Pancreas (tissue), 10 donors: ENCODE measurements around the gene CLDN3. TPM values are rescaled to one million over a fixed set of nuclear protein-coding genes. Genes with fewer than 3 reads are reported as not detected.

ENCODE experiments used
- ATAC-seq, 4 donors: fragments of 200-7000 bp; cut with Tn5 transposase; one replicate each; pipeline versions ENCODE4 v1.8.0 to v1.9.1; 2020; ENCODE audit warnings: mild to moderate bottlenecking in 4 of 4, moderate library complexity in 4 of 4
- DNase-seq, 6 donors: peaks; one replicate each; pipeline ENCODE4 v3.0.0-alpha.2; 2020
- FAIRE-seq: peaks from 2 replicates; lab custom pipeline; 2012; peaks lifted over from hg19 to GRCh38; lab: Jason Lieb, UNC
- H3K27ac ChIP-seq, 4 donors: fragments of 200-600 bp; sonication (generic); 1 replicate in 3 of 4; 2 replicates in 1 of 4; pipeline versions ENCODE4 v1.5.0 to v1.8.0; 2020
- H3K27me3 ChIP-seq, 4 donors: fragments of 200-600 bp; one replicate each; pipeline ENCODE4 v1.8.0; 2021
- H3K36me3 ChIP-seq, 3 donors: fragments of 200-600 bp; sonication (generic) in 1 of 3; one replicate each; pipeline versions ENCODE4 v1.5.0 to v1.8.0; 2020 to 2021
- H3K4me1 ChIP-seq, 3 donors: fragments of 200-600 bp; one replicate each; pipeline ENCODE4 v1.8.0; 2021
- H3K4me3 ChIP-seq, 4 donors: fragments of 200-600 bp; sonication (generic) in 2 of 4; one replicate each; pipeline versions ENCODE4 v1.5.0 to v1.8.0; 2020 to 2021
- H3K9me3 ChIP-seq, 4 donors: fragments of 200-600 bp; one replicate each; pipeline ENCODE4 v1.8.0; 2021
- WGBS, 2 donors: extraction: QIAGEN DNeasy Blood & Tissue Kit; methylation state at CpG; one replicate each; pipeline ENCODE4 v1.1.7; 2013; 5-methylcytosine and 5-hydroxymethylcytosine counted together
- intact Hi-C, 3 donors: fragments of 100-400 bp; cut with DNase I; formaldehyde crosslinking; loops; one replicate each; pipeline versions ENCODE4 v1.11.1 to v1.14.2; 2022
- polyA plus RNA-seq, 2 donors: library from polyadenylated mRNA; stranded (reverse); fragments of 200-250 nt; gene quantifications; one replicate each; pipeline ENCODE4 v1.2.3, GENCODE V29; 2013
- total RNA-seq, 6 donors: library from RNA; stranded (reverse); fragmentation: NEBNext Ultra II Directional in 4 of 6; extraction: Animal tissue kit (Norgen Biotek cat#: 25700) in 4 of 6; gene quantifications; one replicate each; pipeline versions ENCODE4 v1.2.1 to v1.2.4, GENCODE V29; 2021 to 2023
- TF ChIP-seq, protein P1 (sequence below), 4 donors: fragments of 200-600 bp; sonication (generic) in 3 of 4; IDR thresholded peaks; one replicate each; pipeline versions ENCODE4 v1.5.0 to v1.8.0; 2021; ENCODE audit warnings: antibody characterized with exemption in 4 of 4
- donor health status: healthy with polysubstance abuse.
- donor health status: DM: no; HTN: no; CAD: no; lungs with moderate emphysema.
- donor health status: DM: no; HTN: no; CAD: no.
- donor health status: control.
- donor health status: control.
- donor health status: Bipolar disorder and iron deficiency.
- donor health status: DM: yes; HTN: yes; CAD: no.
- donor health status: DM: no; HTN: no; CAD: no.
- donor health status: DM: no; HTN: no; CAD: no.
- donor health status: DM: yes; HTN: yes; CAD: no.

Gene CLDN3
- total and polyA plus RNA-seq, 8 donors: 42.9 to 122 (median 53.1) TPM

DNA sequence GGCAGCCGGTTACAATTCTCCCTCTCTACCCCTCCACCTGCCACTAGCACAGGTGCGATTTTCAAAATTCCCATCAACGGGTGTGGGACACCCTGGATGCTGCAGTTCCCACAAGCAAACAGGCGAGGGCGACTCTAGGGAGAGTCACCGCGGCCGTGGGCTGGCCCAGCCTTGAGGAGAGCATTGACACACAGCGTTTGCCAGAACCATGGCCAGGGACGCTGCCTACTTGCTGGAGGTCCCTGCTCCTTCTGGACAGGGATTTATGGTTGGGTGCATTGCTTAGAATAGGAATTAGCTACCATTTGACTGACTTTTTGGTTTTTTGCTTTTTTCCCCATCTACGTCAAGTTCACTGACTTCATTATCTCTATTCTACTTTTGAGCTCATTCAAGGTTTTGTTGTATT, 41.7 kb upstream of the CLDN3 start:
- intact Hi-C loops: no loop called here

DNA sequence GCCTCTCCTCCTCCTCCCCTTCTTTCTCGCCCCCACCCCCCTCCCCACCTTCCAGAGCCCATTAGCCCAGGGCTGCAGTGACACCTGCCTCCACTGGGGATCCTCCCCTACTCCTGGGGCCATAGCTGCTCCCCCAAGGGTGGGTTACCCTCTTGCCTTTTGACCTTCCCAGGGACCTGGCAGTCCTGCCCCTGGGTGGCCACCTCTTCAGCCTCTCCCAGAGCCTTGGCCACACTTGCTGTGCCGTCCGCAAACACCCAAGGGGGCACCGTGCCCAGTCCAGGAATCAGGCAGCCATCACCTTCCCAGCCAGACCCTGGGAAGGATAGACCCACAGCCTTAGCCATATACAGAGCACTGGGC, 40.9 kb upstream of the CLDN3 start:
- 43 to 46% methylated on average over 3 to 4 of the region's 4 CpGs for WGBS, 2 donors

More for the DNA sequence above, 41.7 kb upstream of the CLDN3 start:
- FAIRE-seq (no peak), DNase-seq (peak; percentile 73 to 94 (median 87)), ATAC-seq (peak; percentile 98 to 100 (median 99))
- H3K4me1 ChIP-seq: no peaks in the 10 kb centered on the region
- no peaks in the 10 kb centered on the region for H3K9me3 ChIP-seq
- H3K4me3 ChIP-seq: no peak overlapping the region
- no peaks in the 10 kb centered on the region for H3K36me3 ChIP-seq
- TF ChIP-seq, protein P1, sequence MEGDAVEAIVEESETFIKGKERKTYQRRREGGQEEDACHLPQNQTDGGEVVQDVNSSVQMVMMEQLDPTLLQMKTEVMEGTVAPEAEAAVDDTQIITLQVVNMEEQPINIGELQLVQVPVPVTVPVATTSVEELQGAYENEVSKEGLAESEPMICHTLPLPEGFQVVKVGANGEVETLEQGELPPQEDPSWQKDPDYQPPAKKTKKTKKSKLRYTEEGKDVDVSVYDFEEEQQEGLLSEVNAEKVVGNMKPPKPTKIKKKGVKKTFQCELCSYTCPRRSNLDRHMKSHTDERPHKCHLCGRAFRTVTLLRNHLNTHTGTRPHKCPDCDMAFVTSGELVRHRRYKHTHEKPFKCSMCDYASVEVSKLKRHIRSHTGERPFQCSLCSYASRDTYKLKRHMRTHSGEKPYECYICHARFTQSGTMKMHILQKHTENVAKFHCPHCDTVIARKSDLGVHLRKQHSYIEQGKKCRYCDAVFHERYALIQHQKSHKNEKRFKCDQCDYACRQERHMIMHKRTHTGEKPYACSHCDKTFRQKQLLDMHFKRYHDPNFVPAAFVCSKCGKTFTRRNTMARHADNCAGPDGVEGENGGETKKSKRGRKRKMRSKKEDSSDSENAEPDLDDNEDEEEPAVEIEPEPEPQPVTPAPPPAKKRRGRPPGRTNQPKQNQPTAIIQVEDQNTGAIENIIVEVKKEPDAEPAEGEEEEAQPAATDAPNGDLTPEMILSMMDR (IDR thresholded peaks at IDR 0.05): peak; percentile 77 to 90 (median 83)
- no peak overlapping the region for H3K27ac ChIP-seq
- 8 to 10% methylated on average over 11 of the region's 11 CpGs for WGBS, 2 donors
- H3K27me3 ChIP-seq: no peaks in the 10 kb centered on the region

DNA sequence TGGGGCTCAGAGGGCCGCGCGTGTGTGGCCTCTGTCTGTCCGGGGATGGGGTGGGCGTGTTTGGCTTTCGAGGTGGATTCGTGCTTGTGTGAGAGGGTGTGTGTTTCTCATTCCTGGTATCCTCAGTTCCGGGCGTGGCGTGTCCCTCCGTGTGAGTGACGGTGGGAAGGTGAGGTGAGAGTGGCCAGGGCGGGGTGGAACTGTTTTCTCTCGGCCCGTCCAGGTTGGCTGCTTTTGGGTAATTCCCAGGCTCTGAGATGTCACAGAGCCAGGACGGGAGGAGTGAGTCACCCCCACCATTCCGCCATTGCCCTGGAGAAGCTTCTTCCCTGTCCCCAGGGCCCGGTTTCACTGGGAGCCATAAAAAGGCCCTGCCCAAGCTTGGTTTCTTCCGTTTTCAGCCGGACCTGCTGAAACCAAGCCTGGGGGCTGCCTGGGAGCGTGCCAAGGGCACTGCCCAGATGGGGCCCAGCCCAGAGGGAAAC, 39.4 kb upstream of the CLDN3 start:
- TF ChIP-seq, protein P1 (IDR thresholded peaks at IDR 0.05): no peak
- WGBS, 2 donors: 86% methylated on average over 21 of the region's 21 CpGs
- ATAC-seq: peak in 1 of 4 donors; percentile 14
- Histone ChIP-seq H3K4me3 (no peak overlapping the region), H3K4me1 (no peaks in the 10 kb centered on the region), H3K36me3 (no peaks in the 10 kb centered on the region), H3K9me3 (no peaks in the 10 kb centered on the region), H3K27ac (no peak overlapping the region), H3K27me3 (no peaks in the 10 kb centered on the region)
- no peak for FAIRE-seq
- intact Hi-C loops: no loop called here
- peak in 3 of 6 donors; percentile 16 to 50 (median 28) for DNase-seq

More for the DNA sequence above, 40.9 kb upstream of the CLDN3 start:
- Histone ChIP-seq H3K4me3 (no peak overlapping the region), H3K27ac (no peak overlapping the region), H3K27me3 (no peaks in the 10 kb centered on the region), H3K4me1 (no peaks in the 10 kb centered on the region), H3K36me3 (no peaks in the 10 kb centered on the region), H3K9me3 (no peaks in the 10 kb centered on the region)
- intact Hi-C loops: no loop called here
- TF ChIP-seq, protein P1 (IDR thresholded peaks at IDR 0.05): no peak
- no peak for FAIRE-seq
- peak in 3 of 4 donors; percentile 8 to 24 (median 13) for ATAC-seq
- DNase-seq: peak in 3 of 6 donors; percentile 17 to 66 (median 40)

DNA sequence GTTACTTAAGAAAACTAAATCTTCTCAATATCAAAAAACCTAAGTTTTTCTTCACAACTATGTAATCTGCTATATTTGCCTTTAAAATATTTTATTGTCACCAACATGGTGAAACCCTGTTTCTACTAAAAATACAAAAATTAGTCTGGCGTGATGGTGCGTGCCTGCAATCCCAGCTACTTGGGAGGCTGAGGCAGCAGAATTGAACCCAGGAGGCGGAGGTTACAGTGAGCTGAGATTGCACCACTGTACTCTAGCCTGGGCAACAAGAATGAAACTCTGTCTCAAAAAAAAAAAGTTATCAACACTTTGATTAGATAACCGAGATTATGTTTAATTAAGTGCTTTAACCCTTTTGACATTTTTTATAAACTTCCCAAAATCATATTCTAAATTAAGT, 32.4 kb upstream of the CLDN3 start:
- ATAC-seq (no peak), FAIRE-seq (no peak), DNase-seq (no peak)
- TF ChIP-seq, protein P1 (IDR thresholded peaks at IDR 0.05): no peak
- H3K27ac ChIP-seq: no peak overlapping the region
- 43 to 50% methylated on average over 4 of the region's 4 CpGs for WGBS, 2 donors
- no peaks in the 10 kb centered on the region for H3K36me3 ChIP-seq
- intact Hi-C loops: no loop called here
- H3K9me3 ChIP-seq: no peaks in the 10 kb centered on the region
- no peak overlapping the region for H3K4me3 ChIP-seq
- H3K4me1 ChIP-seq: no peaks in the 10 kb centered on the region
- H3K27me3 ChIP-seq: no peaks in the 10 kb centered on the region

DNA sequence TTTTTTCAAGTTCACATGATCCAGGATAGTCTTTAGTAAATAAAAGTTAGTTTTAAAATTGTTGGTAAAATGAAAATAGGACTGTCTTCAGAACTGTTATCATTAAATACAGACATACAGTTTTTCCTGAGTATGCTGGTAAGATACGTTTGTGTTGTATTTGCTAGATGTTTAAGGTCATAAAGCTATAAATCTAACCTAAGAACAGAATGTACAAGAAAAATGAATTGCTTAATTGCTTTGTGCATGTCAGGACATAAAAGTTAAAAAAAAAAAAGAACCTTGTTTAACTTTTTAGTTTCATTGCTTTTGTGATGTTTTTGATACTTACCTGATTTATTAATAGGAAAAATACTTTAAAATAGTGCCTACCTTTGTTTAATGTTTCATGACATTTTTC, 31.5 kb upstream of the CLDN3 start:
- 71 to 80% methylated on average over 1 of the region's 1 CpG for WGBS, 2 donors
- H3K27ac ChIP-seq: no peak overlapping the region
- ATAC-seq (no peak), FAIRE-seq (peak; percentile 90), DNase-seq (no peak)
- intact Hi-C loops: no loop called here
- no peaks in the 10 kb centered on the region for H3K27me3 ChIP-seq
- TF ChIP-seq, protein P1 (IDR thresholded peaks at IDR 0.05): no peak
- no peaks in the 10 kb centered on the region for H3K36me3 ChIP-seq
- H3K9me3 ChIP-seq: no peaks in the 10 kb centered on the region
- no peak overlapping the region for H3K4me3 ChIP-seq
- no peaks in the 10 kb centered on the region for H3K4me1 ChIP-seq
